Femur (tissue), 1 donor: ENCODE measurements around the gene DNAJC5.

ENCODE experiments used
- DNase-seq: peaks from one replicate; pipeline ENCODE4 v3.0.0-alpha.2; 2017

Gene DNAJC5

GRCh38 chr20:63942250-63942951 is 47.5 kb downstream of the DNAJC5 start:
- peak; percentile 70 for DNase-seq

- no peak for DNase-seq
These were observed 48.3 kb downstream of the DNAJC5 start for GRCh38 chr20:63942969-63943807.

- DNase-seq: no peak
These were observed 48.8 kb downstream of the DNAJC5 start for GRCh38 chr20:63943808-63944077.

- DNase-seq: no peak
These were observed 49.4 kb downstream of the DNAJC5 start for GRCh38 chr20:63944078-63944941.

- no peak for DNase-seq
These were observed 50.2 kb downstream of the DNAJC5 start for GRCh38 chr20:63945031-63945658.

GRCh38 chr20:63945921-63946920 is 51.3 kb downstream of the DNAJC5 start:
- DNase-seq: no peak

- no peak for DNase-seq
These were observed 52.2 kb downstream of the DNAJC5 start for GRCh38 chr20:63946986-63947637.

- no peak for DNase-seq
These were observed 52.9 kb downstream of the DNAJC5 start for GRCh38 chr20:63947638-63948456.

- DNase-seq: no peak
These were observed 55.9 kb downstream of the DNAJC5 start for GRCh38 chr20:63950701-63951397.

GRCh38 chr20:63951398-63952209 is 56.7 kb downstream of the DNAJC5 start:
- no peak for DNase-seq

GRCh38 chr20:63952210-63952535 is 57.2 kb downstream of the DNAJC5 start:
- DNase-seq: no peak

GRCh38 chr20:63952769-63953168 is 57.8 kb downstream of the DNAJC5 start:
- no peak for DNase-seq

GRCh38 chr20:63953764-63954429 is 59.0 kb downstream of the DNAJC5 start:
- DNase-seq: no peak

- peak; percentile 60 for DNase-seq
These were observed 60.4 kb downstream of the DNAJC5 start for GRCh38 chr20:63955281-63955826.

- DNase-seq: peak; percentile 93
These were observed 61.1 kb downstream of the DNAJC5 start, which contains the start of gene UCKL1 for GRCh38 chr20:63955827-63956663. TSS of gene UCKL1 (minus strand) at chr20:63956416. CDS start at chr20:63956372, 44 bp downstream.

GRCh38 chr20:63956664-63957003 is 61.7 kb downstream of the DNAJC5 start:
- DNase-seq: no peak
